DMS 273 treated with DMSO at 0.1 percent for 48 hours (cell line): ENCODE results near the gene TMED6.

Experiments used
- DNase-seq: peaks from one replicate; lab custom pipeline; 2025; lab: John Stamatoyannopoulos, UW

Gene TMED6

DNA sequence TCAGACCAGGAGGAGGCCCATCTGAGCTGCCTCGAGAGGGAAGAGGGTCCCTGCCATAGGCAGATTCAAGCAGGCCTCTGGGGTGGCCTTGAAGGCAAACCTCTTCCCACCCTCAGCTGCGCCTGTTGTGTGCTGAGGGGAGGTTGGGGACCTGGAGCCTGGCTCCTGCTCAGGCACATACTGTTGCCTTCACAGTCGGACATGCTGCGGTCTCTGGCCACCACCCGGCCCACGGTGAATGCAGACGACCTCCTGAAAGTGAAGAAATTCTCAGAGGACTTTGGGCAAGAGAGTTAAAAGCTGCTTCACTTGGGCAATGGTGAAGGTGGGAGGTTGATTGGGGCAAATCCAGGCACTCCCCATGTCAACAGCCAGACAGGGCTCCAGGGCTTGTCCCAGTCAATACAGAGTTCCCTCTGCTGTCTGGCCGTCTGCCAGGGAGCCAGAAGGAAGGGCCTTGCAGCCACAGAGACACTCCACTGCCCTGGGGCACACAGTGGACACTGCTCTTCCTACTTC is 27.5 kb downstream of the TMED6 start:
- no peak for DNase-seq

GRCh38 chr16:69323415-69323814 is 28.2 kb downstream of the TMED6 start:
- DNase-seq: no peak

GRCh38 chr16:69322343-69322742 is 29.2 kb downstream of the TMED6 start:
- no peak for DNase-seq

- DNase-seq: no peak
These were observed 30.5 kb downstream of the TMED6 start for GRCh38 chr16:69321080-69321479.

DNA sequence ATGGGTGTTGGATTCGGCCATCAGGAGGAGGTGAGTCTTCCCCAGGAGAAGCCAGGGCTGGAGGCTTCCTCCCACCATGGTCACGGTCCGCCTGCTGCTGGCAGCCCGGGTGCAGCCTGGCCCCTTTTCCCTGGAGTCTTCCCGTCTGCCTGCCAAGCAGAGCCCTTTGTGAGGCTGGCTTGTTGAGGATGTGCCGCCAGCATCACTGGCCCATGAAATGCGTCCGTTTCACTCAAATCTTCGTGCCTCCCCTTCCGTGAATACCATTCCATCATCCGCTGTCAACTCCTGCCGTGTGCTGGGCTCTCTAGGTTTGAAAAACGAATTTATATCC is 30.9 kb downstream of the TMED6 start:
- DNase-seq: no peak

DNA sequence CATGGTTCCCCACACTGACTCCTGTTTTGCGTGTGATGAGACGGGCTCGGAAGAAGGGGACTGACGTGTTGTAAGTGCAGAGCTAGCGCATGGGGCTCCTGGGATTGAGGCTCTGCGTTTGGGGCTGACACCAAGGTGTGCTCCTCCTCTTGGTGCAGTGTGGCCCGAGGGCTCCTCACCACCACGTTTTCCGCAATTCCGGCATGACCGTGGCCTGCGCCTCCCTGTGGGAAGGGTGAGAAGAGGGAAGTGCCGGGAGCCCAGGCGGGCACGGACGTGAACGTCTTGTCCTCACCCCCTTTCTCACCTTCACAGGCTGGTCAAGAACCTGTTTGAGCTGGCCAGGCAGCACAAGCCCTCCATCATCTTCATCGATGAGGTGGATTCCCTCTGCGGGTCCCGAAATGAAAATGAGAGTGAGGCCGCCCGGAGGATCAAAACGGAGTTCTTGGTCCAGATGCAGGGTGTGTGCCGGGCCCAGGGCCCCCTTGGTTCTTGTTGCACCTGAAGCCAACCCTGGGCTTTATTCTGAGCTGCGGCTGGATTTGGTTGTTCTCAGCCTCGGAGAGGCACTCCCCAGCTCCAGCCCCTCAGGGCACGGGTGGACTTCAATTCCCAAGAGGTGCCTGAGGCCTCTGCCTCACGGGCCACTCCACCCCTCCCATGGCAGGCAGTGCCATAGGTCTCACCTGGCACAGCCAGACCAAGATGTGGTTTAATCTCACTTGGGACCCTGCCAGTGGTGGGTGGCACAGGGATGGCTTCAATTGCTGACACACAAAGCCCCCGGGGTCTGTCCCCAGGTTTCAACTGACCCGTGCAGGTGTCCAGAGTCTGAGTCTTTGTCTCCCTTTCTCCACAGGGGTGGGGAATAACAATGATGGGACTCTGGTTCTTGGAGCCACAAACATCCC is 31.5 kb downstream of the TMED6 start:
- no peak for DNase-seq

DNA sequence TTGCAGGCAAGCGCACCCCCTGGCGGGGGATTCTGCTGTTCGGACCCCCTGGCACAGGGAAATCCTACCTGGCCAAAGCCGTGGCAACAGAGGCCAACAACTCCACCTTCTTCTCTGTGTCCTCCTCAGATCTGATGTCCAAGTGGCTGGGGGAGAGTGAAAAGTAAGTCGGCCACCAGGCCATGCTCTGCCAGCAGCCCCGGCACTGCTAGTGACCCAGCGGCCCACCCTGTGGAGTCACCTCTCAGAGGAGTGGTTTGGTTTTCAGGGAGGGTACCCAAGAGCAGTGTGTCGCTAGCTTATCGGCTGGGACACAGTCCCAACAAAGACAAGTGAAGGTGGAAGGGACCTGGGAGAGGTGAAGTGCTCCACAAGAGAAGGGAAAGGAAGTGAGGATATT is 32.2 kb downstream of the TMED6 start:
- DNase-seq: no peak

- no peak for DNase-seq
These were observed 32.7 kb downstream of the TMED6 start for GRCh38 chr16:69318911-69319289.

- no peak for DNase-seq
These were observed 33.2 kb downstream of the TMED6 start for GRCh38 chr16:69318177-69318910.

DNA sequence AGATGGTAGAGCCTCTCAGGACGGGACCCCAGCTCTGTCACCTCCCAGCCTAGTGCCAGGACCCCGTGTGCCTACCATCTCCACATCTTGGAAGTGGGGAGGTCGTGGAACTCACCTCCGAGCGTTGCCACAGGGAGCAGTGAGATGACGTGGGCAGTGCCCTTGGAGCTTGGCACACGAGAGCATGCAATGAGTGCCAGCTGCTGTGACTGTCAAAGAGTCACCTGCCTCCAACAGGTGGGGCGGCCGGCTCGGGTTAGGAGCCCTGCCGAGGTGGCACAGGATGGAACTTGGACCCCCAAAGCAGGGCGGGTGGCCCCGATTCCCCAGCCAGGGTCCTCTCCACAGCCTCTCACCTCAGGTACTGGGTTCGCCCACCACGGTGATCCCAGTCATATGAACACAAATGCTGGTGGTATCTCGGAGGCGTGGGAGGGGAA is 35.0 kb downstream of the TMED6 start:
- no peak for DNase-seq

GRCh38 chr16:69315486-69316311 is 35.9 kb downstream of the TMED6 start:
- no peak for DNase-seq

DNA sequence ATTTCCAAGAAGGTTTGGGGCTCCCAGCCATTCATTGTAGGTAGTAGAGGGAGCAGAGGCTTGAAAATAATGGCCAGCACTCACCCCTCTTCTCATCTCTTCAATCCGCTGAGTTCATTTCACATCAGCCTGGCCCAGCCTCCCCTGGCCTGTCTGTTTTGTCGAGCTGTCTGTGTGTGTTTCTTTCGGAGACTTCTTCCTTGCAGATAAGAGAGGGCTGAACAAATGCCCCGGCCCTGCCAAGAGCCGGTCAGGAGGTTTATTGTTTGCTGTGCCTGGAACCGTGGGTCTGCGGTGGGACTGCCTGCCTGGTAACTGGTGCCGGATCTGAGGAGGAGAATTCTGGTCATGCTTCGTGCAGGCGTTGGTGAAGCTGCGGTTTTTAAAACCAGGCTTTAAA is 37.1 kb downstream of the TMED6 start:
- no peak for DNase-seq

GRCh38 chr16:69313469-69313868 is 38.1 kb downstream of the TMED6 start:
- peak; percentile 54 for DNase-seq

DNA sequence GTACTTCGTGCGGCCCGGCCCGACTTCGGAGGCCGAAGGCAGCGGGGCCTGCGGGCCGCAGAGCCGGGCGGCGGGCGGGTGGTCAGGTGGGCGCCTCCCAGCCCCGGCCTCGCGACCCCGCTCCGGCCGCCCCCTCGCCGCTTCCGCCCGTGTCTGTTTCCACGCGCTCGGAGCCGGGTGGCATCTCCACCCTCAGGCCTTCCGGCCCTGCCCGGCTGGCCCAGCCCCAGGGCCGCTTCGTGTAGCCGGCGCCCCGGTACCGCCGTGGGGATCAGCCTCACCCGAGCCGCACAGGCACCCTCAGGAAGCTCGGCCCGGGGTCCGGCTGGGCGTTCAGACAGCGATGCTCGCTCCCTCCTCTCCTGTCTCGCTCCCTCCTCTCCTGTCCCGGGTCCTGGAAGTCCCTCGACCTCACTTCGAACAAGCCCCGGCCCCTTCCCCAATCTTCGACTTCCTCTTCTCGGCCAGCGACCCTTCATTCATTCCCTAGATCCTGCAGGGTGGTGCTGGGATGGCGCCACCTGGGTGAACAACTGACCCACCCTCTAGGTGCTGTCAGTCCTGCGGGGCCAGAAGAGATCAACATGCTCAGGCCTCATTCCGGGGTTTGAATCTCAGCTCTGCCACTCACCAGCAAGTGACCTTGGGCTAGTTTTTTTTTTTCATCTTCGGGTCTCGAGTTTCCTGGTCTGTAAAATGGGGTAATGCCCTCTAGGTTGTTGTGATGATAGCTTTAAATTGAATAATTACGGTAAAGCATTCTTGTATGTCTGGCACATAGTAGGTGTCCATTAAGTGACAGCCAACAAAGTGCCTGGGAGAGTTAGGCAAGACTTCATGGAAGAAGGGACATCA is 39.8 kb downstream of the TMED6 start:
- DNase-seq: no peak

DNA sequence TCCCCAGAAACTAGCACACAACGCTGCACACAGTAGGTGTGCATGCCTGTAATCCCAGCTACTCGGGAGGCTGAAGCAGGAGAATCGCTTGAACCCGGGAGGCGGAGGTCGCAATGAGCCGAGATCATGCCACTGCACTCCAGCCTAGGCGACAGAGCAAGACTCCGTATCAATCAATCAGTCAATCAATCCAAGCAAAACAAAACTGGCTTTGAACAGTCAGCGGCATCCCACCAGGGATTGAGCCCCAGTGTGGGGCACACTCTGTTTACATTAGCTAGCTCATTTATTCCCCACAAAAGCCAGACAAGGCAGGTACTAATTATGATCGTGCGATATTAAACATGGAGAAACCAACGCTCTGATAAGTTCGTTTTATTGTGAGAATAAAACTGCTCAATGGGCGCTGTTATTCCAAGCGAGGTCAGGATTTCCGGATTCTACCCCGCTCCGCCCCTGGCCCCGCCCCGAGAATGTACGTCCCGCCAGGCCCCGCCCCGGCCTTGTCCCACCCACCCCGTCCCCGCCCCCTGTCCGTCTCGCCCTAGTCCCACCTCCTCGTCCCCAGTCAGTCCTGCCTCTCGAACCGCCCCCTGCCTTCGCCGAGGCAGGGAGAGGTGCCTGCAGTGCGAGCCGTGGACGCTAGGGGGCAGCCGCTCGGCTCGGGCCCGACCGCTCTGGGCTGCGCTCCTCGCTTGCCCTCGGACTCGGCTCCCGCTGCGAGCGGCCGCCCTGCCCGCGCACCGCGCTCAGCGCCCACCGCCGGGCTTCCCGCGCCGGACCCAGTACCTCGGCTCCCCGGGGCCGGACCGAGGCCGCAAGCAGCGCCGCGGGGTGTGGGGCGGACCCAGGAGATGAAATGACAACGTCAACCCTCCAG is 40.7 kb downstream of the TMED6 start, which contains the start of gene VPS4A:
VPS4A (plus strand) TSS at position 698 of the 880 bp plus-strand sequence; CDS start at position 860, 162 bp downstream.
- peak; percentile 85 for DNase-seq

GRCh38 chr16:69309316-69309715 is 42.3 kb downstream of the TMED6 start:
- DNase-seq: no peak

DNA sequence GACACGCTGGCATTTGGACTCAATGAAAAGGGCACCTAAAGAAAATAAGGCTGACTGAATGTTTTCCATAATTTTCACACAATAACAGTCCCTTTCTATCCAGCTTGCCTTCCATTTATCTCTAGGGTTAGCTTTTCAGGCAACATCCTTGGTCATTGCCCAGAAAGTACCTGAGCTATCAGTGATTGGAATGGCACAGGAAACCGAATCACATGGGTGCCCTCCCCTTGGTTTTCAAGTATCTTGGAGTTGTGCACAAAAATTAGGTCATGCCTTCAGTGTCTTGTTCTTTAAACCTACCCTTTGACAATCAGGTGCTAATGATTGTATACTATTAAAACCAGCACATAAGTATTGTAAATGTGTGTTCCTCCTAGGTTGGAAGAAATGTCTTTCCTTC is 43.7 kb downstream of the TMED6 start:
- no peak for DNase-seq

DNA sequence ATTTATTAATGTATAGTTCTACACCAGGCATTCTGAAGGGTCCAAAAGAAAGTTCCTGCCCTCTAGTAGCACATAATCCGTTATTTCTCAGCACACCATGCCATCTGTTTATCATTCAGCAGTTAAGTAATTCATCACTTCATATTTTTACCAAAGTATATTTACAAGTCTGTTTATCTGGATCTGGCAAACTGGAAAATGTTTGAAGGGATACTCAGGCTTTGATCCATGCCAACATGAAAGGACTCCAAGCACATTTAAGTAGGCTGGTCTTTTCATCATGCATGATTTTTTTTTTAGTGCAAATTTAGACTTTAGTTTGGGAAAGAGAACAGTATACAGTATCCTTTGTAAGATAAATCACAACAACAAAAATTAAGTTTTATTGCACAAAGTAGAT is 44.5 kb downstream of the TMED6 start:
- DNase-seq: no peak

- DNase-seq: no peak
These were observed 45.6 kb downstream of the TMED6 start for GRCh38 chr16:69306031-69306430.

DNA sequence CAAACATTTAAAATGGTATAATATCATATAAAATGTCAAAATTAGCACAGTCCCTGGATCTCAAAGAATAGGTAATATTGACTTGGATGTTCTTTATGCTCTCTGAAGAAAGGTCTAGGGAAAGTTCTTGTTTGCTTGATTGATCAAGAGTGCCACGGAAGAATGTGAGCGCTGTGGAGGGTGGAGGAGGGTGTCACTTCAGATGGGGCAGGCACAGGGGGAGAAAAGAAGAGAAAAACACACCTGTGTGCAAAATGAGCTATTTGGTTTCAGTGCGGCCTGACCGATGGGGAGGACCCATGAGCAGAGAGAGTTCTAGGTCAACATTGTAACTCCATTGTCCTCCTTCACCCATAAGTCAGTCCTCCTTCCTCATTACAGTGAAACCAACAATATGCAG is 49.3 kb downstream of the TMED6 start:
- no peak for DNase-seq
